ENCODE results near the gene TMEM14B.

GRCh38 chr6:10745116-10745515 is 2.5 kb upstream of the TMEM14B start:
- TF ChIP-seq CTCF (IDR thresholded peaks at IDR 0.05; ENCODE audit: insufficient read depth, low read length): no peak
- TF ChIP-seq REST (IDR thresholded peaks at IDR 0.05; ENCODE audit: insufficient replicate concordance, low read depth): no peak
- no peak for TF ChIP-seq POLR2AphosphoS5 (IDR thresholded peaks at IDR 0.05; ENCODE audit: low read depth)
- TF ChIP-seq SPI1 (IDR thresholded peaks at IDR 0.05; ENCODE audit: borderline replicate concordance, low read depth): no peak

Measured in HL-60 (cell line).